22Rv1 (cell line): ENCODE measurements around the gene USH2A.

Experiments used
- CTCF ChIP-seq: fragments of 450-650 bp; IDR thresholded peaks from 2 replicates; pipeline ENCODE4 v1.5.1; 2017; ENCODE audit warnings: mild to moderate bottlenecking
- ZFX ChIP-seq: fragments of 450-650 bp; IDR thresholded peaks from 2 replicates; pipeline ENCODE4 v1.6.1; 2017; ENCODE audit warnings: antibody characterized with exemption, borderline replicate concordance

GRCh38 chr1:215661033-215661432 is 762.2 kb downstream of the USH2A start:
- no peak for TF ChIP-seq CTCF
- TF ChIP-seq ZFX = no peak
